Activated CD4-positive, CD25-positive, alpha-beta regulatory T cell treated with anti-CD3 and anti-CD28 coated beads, Interleukin-2, amount 50 U/mL, for 24 hours (primary cell): ENCODE measurements around the gene OR4E1.
"Not testable (repeated sequence)": the region's sequence is repeated elsewhere in the genome, so short reads cannot be mapped to it uniquely, and the experiment has no call there.

Source experiments
- ATAC-seq, 2 donors: fragments of 150-1000 bp; cut with Tn5 transposase; one replicate each; pipeline ENCODE4 v1.10.0; 2021; ENCODE audit warnings: mild to moderate bottlenecking in 1 of 2, moderate library complexity in 1 of 2

The OR4E1 gene

GRCh38 chr14:21673718-21674117 is at the start of gene OR4E1:
Gene OR4E1, minus strand, starts transcription at chr14:21673818. Its CDS starts 2,883 bp downstream, at chr14:21670935.
- ATAC-seq, result no peak

- no peak for ATAC-seq
Observed at GRCh38 chr14:21721504-21721903, 47.9 kb upstream of the OR4E1 start.

- ATAC-seq, result peak in 1 of 2 donors; percentile 44
Observed at GRCh38 chr14:21719841-21720240, 46.2 kb upstream of the OR4E1 start.

- ATAC-seq, result no peak
Observed at GRCh38 chr14:21714318-21714929, 40.8 kb upstream of the OR4E1 start.

- ATAC-seq, result peak; percentile 54 to 61
Observed at GRCh38 chr14:21712036-21712435, 38.4 kb upstream of the OR4E1 start.

- ATAC-seq, result peak; percentile 56 to 59
Observed at GRCh38 chr14:21711360-21711961, 37.8 kb upstream of the OR4E1 start.

GRCh38 chr14:21704338-21704737 is 30.7 kb upstream of the OR4E1 start:
- peak; percentile 44 to 48 for ATAC-seq

- peak; percentile 97 to 99 for ATAC-seq
Observed at GRCh38 chr14:21703357-21704326, 30.0 kb upstream of the OR4E1 start.

- ATAC-seq, result no peak
Observed at GRCh38 chr14:21702316-21702715, 28.7 kb upstream of the OR4E1 start.

- no peak for ATAC-seq
Observed at GRCh38 chr14:21699551-21699950, 25.9 kb upstream of the OR4E1 start.

- ATAC-seq, result not testable (repeated sequence)
Observed at GRCh38 chr14:21698538-21698937, 24.9 kb upstream of the OR4E1 start.

GRCh38 chr14:21697662-21698061 is 24.0 kb upstream of the OR4E1 start:
- not testable (repeated sequence) for ATAC-seq

- ATAC-seq, result no peak
Observed at GRCh38 chr14:21694425-21694824, 20.8 kb upstream of the OR4E1 start.

GRCh38 chr14:21686468-21686867 is 12.8 kb upstream of the OR4E1 start:
- ATAC-seq, result no peak

- ATAC-seq, result no peak
Observed at GRCh38 chr14:21680072-21680471, 6.5 kb upstream of the OR4E1 start.

- no peak for ATAC-seq
Observed at GRCh38 chr14:21675566-21675965, 1.9 kb upstream of the OR4E1 start.

GRCh38 chr14:21672116-21672515 is 1.5 kb downstream of the OR4E1 start:
- no peak for ATAC-seq

GRCh38 chr14:21671371-21671770 is 2.2 kb downstream of the OR4E1 start:
- no peak for ATAC-seq

- no peak for ATAC-seq
Observed at GRCh38 chr14:21669284-21669683, 4.3 kb downstream of the OR4E1 start.

GRCh38 chr14:21668377-21668776 is 5.2 kb downstream of the OR4E1 start:
- no peak for ATAC-seq

- ATAC-seq, result no peak
Observed at GRCh38 chr14:21656980-21657379, 16.6 kb downstream of the OR4E1 start.

- no peak for ATAC-seq
Observed at GRCh38 chr14:21654215-21654614, 19.4 kb downstream of the OR4E1 start.

GRCh38 chr14:21653331-21653885 is 20.2 kb downstream of the OR4E1 start, which contains the start of gene OR4E2:
Gene OR4E2, plus strand, starts transcription at chr14:21653835. Its CDS starts 11,248 bp downstream, at chr14:21665083.
- no peak for ATAC-seq
